Effector memory CD4-positive, alpha-beta T cell (primary cell): ENCODE measurements around the gene KRT83.

Experiments
- DNase-seq, 3 donors: peaks; one replicate each; pipeline ENCODE4 v3.0.0-alpha.2; 2020
- H3K27ac ChIP-seq: 2 replicates; pipeline ENCODE4 v1.7.0; 2013; ENCODE audit warnings: mild to moderate bottlenecking, low read length, moderate library complexity; ENCODE audit not compliant: insufficient read depth, poor library complexity, severe bottlenecking
- H3K27me3 ChIP-seq: replicated peaks from 2 replicates; pipeline ENCODE4 v1.7.0; 2013; ENCODE audit warnings: mild to moderate bottlenecking, low read length; ENCODE audit not compliant: insufficient read depth, control insufficient read depth, poor library complexity, severe bottlenecking
- H3K36me3 ChIP-seq: 2 replicates; pipeline ENCODE4 v1.7.0; 2013; ENCODE audit warnings: mild to moderate bottlenecking, low read length, moderate library complexity; ENCODE audit not compliant: control insufficient read depth, insufficient read depth
- H3K4me1 ChIP-seq: 2 replicates; pipeline ENCODE4 v1.7.0; 2013; ENCODE audit warnings: low read length, mild to moderate bottlenecking; ENCODE audit not compliant: control insufficient read depth, insufficient read depth, poor library complexity, severe bottlenecking
- H3K4me3 ChIP-seq: 2 replicates; pipeline ENCODE4 v1.7.0; 2013; ENCODE audit warnings: low read length, low read depth, mild to moderate bottlenecking; ENCODE audit not compliant: insufficient read depth, poor library complexity, severe bottlenecking
- H3K9me3 ChIP-seq: 2 replicates; pipeline ENCODE4 v1.7.0; 2013; ENCODE audit warnings: mild to moderate bottlenecking, low read length, moderate library complexity; ENCODE audit not compliant: control insufficient read depth

Gene KRT83

GRCh38 chr12:52362118-52362726 is 41.0 kb upstream of the KRT83 start:
- DNase-seq = no peak
- Histone ChIP-seq H3K27ac (no peak overlapping the region), H3K27me3 (no peaks in the 10 kb centered on the region)

GRCh38 chr12:52361553-52361952 is 40.4 kb upstream of the KRT83 start:
- no peaks in the 10 kb centered on the region for H3K9me3 ChIP-seq
- H3K27ac ChIP-seq = no peak overlapping the region
- H3K4me1 ChIP-seq = no peaks in the 10 kb centered on the region
- no peaks in the 10 kb centered on the region for H3K27me3 ChIP-seq
- no peaks in the 10 kb centered on the region for H3K36me3 ChIP-seq
- no peak for DNase-seq
- H3K4me3 ChIP-seq = no peak overlapping the region

More at GRCh38 chr12:52362118-52362726, 41.0 kb upstream of the KRT83 start:
- no peaks in the 10 kb centered on the region for H3K4me1 ChIP-seq
- H3K36me3 ChIP-seq = no peaks in the 10 kb centered on the region
- no peaks in the 10 kb centered on the region for H3K9me3 ChIP-seq
- H3K4me3 ChIP-seq = no peak overlapping the region

- Histone ChIP-seq H3K9me3 (no peaks in the 10 kb centered on the region), H3K4me1 (no peaks in the 10 kb centered on the region), H3K27ac (no peak overlapping the region), H3K27me3 (no peaks in the 10 kb centered on the region), H3K36me3 (no peaks in the 10 kb centered on the region), H3K4me3 (no peak overlapping the region)
- DNase-seq = no peak
Observed at GRCh38 chr12:52360663-52361271, 39.6 kb upstream of the KRT83 start.

GRCh38 chr12:52360106-52360662 is 39.0 kb upstream of the KRT83 start:
- Histone ChIP-seq H3K9me3 (no peaks in the 10 kb centered on the region), H3K4me1 (no peaks in the 10 kb centered on the region), H3K36me3 (no peaks in the 10 kb centered on the region), H3K4me3 (no peak overlapping the region), H3K27me3 (no peaks in the 10 kb centered on the region), H3K27ac (no peak overlapping the region)
- DNase-seq = no peak

GRCh38 chr12:52359621-52360061 is 38.4 kb upstream of the KRT83 start:
- Histone ChIP-seq H3K4me1 (no peaks in the 10 kb centered on the region), H3K27ac (no peak overlapping the region), H3K27me3 (no peaks in the 10 kb centered on the region), H3K4me3 (no peak overlapping the region), H3K9me3 (no peaks in the 10 kb centered on the region), H3K36me3 (no peaks in the 10 kb centered on the region)
- no peak for DNase-seq

- Histone ChIP-seq H3K27ac (no peak overlapping the region), H3K36me3 (no peaks in the 10 kb centered on the region), H3K27me3 (no peaks in the 10 kb centered on the region), H3K9me3 (no peaks in the 10 kb centered on the region), H3K4me3 (no peak overlapping the region), H3K4me1 (no peaks in the 10 kb centered on the region)
- no peak for DNase-seq
Observed at GRCh38 chr12:52358575-52359350, 37.6 kb upstream of the KRT83 start.

- no peaks in the 10 kb centered on the region for H3K27me3 ChIP-seq
- no peak overlapping the region for H3K27ac ChIP-seq
- DNase-seq = no peak
- H3K9me3 ChIP-seq = no peaks in the 10 kb centered on the region
- H3K4me3 ChIP-seq = no peak overlapping the region
- no peaks in the 10 kb centered on the region for H3K36me3 ChIP-seq
- H3K4me1 ChIP-seq = peaks cover 4% of the 10 kb centered on the region
Observed at GRCh38 chr12:52356762-52357580, 35.8 kb upstream of the KRT83 start.

- Histone ChIP-seq H3K9me3 (no peaks in the 10 kb centered on the region), H3K27me3 (no peaks in the 10 kb centered on the region), H3K4me3 (no peak overlapping the region), H3K4me1 (peaks cover 12% of the 10 kb centered on the region), H3K36me3 (no peaks in the 10 kb centered on the region), H3K27ac (no peak overlapping the region)
- DNase-seq = no peak
Observed at GRCh38 chr12:52356031-52356761, 35.0 kb upstream of the KRT83 start.

- no peak overlapping the region for H3K27ac ChIP-seq
- no peaks in the 10 kb centered on the region for H3K27me3 ChIP-seq
- no peaks in the 10 kb centered on the region for H3K36me3 ChIP-seq
- H3K4me3 ChIP-seq = no peak overlapping the region
- DNase-seq = no peak
- peaks cover 15% of the 10 kb centered on the region for H3K4me1 ChIP-seq
- H3K9me3 ChIP-seq = no peaks in the 10 kb centered on the region
Observed at GRCh38 chr12:52355176-52355575, 34.0 kb upstream of the KRT83 start.
